NOMO-1 treated with DMSO at 0.1 percent for 48 hours (cell line): Measurements from ENCODE around the gene ACTL10.
A peak's percentile ranks its signal among the peaks of the same experiment; 100 is the strongest.
"Not testable (repeated sequence)": the region's sequence is repeated elsewhere in the genome, so short reads cannot be mapped to it uniquely, and the experiment has no call there.

Source experiments
- DNase-seq: peaks from one replicate; lab custom pipeline; 2025; ENCODE audit not compliant: unreplicated experiment; lab: John Stamatoyannopoulos, UW

Gene ACTL10

DNA sequence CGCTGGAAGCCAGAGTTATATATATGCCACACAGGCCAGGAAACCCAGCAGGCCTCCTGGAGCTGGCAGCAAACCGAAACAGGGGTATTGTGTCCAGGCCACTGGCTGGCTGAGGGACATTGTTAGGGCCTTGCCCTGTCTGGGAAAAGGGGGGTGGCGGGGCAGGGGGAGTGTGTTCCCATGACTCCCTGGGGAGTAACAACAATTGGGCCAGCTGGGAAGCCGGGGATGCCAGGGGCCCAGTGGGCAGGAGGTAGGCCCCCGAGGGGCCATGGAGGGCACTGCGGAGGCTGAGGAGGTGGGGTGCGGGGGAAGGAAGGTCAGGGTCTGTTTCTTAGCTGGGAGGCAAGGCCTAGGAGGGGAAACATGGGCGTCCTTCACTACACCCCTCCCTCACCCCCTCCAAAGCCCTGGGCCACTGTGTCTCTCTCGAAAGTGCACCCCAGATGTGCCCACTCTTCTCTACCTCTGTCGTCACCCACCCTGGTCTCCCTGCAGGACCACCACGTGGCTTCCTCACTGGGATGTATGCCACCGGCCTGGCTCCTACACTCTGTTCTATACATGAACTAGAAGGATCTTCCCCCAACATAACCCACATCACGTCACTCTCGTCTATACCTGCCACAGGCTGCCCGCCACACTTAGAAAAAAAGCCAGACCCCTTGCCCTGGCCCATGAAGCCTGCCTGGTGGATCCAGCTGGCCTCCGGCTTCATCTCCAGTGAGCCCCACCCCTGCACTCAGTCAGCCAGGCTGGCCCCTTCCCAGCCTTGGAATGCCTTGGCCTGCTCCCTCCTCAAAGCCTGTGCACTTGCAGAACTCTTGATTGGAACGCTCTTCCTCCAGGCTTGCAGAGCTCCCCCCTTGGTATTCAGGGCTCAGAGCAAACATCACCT is 27.2 kb downstream of the ACTL10 start:
- DNase-seq, result no peak

DNA sequence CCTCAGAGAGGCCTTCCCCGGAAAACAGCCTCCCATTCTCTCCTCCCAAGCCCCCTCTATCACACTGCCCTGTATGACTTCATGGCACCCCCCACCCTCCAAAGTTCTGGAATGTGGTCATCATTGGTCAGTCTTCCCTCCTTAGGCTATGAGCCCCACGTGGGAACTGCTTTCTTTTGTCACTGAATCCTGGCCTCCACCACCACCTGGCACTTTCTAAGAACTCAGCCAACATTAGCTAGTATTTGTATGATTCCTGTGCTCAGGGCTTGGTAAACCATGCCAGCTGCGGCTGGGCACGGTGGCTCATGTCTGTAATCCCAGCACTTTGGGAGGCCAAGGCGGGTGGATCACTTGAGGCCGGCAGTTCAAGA is 27.9 kb downstream of the ACTL10 start:
- DNase-seq, result no peak

DNA sequence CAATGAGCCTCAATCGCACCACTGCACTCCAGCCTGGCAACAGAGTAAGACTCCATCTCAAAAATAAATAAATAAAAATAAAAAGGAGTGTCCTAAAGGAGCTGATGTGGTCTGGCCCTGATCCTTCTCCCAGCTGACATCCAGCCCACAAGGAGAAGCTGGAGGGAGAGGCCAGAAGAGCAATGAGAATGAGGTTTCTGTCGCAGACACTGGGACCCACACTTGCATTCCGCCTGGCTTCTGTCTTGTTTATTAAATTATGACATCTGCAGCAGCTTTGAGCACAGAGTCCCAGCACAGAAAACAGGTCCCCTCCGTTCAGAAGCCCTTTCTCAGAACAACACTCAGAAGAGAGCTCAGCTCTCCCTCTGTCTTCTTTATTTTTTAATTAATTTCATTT is 29.7 kb downstream of the ACTL10 start:
- no peak for DNase-seq

DNA sequence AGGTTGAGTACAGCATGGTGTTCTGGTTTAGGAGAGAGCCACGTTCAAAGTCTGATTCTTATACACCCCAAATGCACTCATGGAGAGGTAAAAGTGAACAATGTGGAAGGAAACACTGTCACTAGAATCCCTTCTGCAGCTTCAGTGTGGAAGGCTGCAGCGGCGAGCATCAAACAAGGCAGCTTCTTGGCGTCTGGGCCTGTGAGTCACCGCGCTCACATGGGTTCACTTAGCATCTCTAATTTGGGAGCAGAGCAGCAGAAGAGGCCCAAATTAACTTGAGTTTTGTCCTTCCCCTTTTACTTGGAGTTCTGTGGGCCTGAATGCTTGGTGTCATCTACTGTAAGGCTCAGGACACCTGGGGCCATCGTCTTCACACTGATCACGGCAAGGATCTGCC is 30.4 kb downstream of the ACTL10 start:
- peak; percentile 66 for DNase-seq

DNA sequence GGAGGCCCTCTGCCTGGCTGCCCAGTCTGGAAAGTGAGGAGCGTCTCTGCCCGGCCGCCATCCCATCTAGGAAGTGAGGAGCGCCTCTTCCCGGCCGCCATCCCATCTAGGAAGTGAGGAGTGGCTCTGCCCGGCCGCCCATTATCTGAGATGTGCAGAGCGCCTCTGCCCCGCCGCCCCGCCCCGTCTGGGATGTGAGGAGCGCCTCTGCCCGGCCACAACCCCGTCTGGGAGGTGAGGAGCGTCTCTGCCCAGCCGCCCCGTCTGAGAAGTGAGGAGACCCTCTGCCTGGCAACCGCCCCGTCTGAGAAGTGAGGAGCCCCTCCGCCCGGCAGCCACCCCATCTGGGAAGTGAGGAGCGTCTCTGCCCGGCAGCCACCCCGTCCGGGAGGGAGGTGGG is 32.2 kb downstream of the ACTL10 start:
- DNase-seq, result not testable (repeated sequence)

DNA sequence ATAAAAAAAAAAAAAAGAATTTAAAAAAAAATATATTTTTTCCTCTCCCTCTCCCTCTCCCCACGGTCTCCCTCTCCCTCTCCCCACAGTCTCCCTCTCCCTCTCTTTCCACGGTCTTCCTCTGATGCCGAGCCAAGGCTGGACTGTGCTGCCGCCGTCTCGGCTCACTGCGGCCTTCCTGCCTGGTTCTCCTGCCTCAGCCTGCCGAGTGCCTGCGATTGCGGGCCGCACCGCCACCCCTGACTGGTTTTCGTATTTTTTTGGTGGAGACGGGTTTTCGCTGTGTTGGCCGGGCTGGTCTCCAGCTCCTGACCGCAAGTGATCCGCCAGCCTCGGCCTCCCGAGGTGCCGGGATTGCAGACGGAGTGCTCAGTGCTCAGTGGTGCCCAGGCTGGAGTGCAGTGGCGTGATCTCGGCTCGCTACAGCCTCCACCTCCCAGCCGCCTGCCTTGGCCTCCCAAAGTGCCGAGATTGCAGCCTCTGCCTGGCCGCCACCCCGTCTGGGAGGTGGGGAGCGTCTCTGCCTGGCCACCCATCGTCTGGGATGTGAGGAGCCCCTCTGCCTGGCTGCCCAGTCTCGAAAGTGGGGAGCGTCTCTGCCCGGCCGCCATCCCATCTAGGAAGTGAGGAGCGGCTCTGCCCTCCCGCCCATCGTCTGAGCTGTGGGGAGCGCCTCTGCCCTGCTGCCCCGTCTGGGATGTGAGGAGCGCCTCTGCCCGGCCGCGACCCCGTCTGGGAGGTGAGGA is 34.1 kb downstream of the ACTL10 start:
- not testable (repeated sequence) for DNase-seq

DNA sequence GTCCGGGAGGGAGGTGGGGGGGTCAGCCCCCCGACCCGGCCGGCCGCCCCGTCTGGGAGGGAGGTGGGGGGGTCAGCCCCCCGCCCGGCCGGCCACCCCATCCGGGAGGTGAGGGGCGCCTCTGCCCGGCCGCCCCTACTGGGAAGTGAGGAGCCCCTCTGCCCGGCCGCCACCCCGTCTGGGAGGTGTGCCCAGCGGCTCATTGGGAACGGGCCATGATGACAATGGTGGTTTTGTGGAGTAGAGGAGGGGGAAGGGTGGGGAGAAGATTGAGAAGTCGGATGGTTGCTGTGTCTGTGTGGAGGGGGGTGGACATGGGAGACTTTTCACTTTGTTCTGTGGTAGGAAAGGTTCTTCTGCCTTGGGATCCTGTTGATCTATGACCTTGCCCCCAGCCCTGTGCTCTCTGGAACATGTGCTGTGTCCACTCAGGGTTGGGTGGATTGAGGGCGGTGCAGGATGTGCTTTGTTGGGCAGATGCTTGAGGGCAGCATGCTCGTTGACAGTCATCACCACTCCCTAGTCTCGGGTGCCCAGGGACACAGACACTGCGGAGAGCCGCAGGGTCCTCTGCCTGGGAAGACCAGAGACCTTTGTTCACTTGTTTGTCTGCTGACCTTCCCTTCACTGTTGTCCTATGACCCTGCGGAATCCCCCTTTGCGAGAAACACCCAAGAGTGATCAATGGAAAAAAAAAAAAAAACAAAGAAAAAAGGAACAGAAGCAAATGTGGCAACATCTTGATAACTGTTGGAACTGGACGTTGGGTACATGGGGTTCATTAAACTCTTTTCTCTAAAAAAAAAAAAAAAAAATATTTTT is 35.1 kb downstream of the ACTL10 start:
- DNase-seq, result no peak

DNA sequence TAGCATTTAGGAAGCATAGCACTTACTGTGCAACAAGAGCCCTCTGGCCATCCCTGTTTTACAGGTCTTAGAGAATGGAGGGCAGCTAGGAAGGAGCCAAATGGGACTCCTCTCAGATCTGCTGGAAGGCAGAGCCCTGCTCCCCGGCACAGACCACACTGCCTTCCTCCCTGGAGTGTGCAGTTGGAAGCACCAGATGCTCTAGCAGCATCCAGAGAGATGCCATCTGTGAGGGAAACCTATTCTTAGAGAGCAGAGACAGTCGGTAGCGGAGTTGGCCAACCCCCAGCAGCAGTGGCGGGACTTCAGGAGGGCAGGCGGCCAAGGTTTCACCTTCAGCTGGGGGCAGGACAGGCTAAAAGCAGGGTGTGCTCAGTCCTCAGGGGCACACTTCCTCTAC is 36.1 kb downstream of the ACTL10 start:
- no peak for DNase-seq

DNA sequence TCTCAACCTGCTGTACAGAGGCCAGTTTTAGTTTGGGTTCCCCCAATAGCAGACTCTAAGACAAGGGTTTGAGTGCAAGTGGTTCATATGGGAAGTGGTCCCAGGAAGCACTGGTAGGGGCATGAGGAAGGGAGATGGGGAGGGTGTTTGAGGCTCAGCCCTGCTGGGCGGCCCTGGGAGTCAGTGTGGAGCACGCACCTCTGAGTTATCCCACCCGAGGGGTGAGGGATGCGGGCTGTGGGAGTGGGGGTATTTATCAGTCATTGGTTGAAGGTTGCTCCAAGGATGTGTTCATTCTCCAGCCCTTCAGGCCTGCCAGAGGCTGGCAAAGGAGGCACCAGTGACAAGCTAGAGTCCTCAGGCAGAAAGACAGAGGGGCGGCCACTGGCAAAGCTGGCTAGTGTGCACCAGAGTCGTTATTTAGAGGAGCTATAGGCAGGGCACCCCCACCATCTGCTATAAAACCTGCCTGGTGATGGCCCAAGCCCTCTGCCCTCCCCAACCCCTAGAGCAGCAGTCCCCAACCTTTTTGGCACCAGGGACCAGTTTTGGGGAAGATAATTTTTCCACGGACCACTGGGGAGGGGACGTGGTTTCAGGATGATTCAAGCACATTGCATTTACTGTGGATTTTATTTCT is 36.9 kb downstream of the ACTL10 start:
- DNase-seq, result no peak

DNA sequence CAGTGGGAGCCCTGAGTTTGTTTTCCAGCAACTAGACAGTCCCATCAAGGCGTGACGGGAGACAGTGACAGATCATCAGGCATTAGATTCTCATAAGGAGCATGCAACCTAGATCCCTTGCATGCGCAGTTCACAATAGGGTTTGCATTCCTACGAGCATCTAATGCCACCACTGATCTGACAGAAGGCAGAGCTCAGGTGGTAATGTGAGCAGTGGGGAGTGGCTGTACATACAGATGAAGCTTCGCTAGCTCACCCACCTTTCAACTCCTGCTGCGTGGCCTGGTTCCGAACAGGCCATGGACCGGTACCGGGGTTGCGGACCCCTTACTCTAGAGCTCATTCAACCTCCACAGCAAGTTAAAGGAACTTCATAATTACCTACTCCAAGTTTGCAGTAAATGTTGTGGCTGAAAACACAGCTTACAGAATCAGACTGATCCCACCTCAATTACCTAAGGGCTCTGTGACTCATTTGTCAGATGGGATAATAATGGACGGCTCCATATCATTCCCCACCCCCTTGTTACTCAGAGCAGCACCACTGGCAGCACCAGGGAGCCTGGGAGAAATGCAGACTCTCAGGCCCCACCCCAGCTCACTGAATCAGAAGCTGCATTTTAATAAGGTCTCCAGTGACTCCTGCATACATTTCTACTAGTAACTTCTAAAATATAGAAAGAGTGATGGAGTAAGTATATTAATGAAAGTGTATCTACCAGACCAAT is 37.6 kb downstream of the ACTL10 start:
- no peak for DNase-seq

DNA sequence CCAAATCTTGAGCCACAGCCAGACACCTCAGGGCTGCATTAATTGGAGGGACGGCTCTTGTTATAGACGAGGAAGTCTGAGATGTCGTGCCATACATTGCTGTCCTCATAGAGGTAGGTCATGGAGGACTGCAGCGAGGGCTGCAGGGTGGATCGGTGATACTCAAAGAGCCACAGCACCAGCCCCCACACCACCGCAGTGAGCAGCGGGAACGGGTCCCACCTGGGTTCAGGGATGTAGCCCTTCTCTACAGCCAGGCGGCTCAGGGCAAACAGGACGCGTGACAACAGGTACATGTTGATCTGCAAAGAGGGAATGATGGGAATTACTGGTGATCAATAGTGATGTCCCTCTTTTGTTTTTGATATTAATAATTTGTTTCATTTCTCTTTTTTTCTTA is 40.9 kb downstream of the ACTL10 start:
- no peak for DNase-seq

DNA sequence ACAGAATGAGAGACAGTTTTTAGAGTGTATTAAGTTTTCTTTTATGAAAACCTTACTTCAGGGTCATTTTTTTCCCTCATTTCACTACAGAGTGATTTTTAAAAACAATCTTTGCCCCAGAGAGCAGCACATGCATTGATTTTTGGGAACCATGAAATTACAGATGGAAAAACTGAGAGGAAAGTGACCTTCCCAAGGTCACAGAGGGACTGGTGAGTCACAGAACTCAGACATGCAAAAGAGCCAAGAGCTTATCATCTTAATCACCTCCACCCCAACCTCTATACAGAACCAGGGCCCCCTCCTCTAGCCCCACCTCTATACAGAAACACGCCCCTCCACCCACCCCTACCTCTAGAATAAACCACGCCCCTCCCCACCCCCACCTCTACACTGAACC is 42.7 kb downstream of the ACTL10 start:
- no peak for DNase-seq

DNA sequence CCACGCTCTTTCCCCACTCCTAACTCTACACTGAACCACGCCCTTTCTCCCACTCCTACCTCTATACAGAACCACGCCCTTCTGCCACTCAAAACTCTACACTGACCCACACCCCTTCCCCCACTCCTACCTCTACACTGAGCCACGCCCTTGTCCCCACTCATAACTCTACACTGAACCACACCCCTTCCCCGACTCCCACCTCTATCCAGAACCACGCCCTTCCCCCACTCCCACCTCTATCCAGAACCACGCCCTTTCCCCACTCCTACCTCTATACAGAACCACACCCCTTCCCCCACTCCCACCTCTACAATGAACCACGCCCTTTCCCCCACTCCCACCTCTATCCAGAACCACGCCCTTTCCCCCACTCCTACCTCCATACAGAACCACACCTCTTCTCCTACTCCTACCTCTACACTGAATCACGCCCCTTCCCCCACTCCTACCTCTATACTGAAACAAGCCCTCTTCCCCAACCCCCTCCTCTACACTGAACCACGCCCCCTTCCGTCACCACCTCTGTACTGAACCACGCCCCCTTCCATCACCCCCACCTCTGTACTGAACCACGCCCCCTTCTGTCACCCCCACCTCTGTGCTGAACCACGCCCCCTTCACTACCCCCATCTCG is 43.3 kb downstream of the ACTL10 start:
- DNase-seq, result no peak

DNA sequence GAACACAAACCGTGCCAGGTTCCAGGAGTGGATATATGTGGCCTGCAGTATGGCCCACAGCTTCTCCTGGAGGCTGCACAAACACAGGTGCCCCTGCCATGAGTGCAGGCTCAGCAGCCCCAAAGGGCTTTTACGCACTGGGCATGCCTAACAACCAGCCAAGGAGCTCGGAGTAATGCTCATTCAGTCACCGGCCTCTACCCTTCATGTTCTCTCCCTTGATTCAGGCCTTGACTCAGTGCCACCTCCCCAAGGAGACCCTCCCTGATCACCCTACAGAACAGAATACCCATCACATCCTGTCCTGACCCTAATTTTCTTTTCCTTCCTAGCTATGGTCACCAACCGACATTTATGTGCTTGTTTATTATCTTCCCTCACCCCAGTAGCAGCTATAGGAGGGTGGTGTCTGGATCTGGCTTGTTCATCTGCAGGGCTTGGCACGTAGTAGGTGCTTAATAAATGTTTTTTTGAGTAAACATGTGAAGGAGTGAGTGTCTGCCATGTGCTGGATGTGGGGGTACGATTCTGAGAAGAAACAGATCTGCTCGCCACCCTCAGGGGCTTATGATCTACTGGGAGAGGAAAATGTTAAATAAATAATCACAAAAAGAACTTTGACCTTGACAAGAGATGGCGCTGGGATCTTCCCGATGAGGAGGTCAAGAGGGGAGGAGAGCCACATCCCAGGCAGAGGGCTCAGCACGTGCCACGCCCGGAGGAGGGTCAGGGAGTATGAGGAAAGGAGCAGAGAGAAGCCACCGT is 44.1 kb downstream of the ACTL10 start:
- DNase-seq, result no peak

DNA sequence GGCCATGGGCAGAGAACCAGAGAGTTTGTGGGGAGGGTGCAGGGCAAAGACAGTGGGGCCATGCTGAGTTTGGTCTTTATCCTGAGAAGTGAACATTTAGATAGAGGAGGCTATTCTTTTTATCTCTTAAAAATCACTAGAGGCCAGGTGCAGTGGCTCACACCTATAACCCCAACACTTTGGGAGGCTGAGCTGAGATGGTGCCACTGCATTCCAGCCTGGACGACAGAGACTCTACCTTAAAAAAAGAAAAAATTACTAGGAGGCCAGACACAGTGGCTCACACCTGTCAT is 44.6 kb downstream of the ACTL10 start:
- no peak for DNase-seq

DNA sequence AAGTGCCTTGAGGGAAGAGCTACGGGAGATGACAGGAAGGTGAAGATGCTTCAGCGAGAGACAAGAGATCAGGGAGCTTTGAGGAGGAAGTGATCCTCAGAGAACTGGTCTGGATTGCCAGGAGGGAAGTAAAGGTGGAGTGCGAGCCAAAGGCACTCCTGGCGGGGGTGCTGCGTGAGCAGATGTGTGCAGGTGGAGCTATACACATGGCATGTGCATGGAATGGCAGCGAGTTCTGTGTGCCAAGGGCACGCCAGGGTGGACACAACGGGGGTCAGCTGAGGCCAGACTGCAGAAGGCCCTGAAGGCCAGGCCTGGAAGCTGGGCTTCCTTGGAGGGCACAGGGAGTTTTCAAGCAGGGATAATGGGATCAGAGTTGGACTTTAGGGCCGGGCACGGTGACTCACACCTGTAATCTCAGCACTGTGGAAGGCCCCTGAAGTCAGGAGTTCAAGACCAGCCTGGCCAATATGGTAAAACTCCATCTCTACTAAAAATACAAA is 47.2 kb downstream of the ACTL10 start:
- no peak for DNase-seq

DNA sequence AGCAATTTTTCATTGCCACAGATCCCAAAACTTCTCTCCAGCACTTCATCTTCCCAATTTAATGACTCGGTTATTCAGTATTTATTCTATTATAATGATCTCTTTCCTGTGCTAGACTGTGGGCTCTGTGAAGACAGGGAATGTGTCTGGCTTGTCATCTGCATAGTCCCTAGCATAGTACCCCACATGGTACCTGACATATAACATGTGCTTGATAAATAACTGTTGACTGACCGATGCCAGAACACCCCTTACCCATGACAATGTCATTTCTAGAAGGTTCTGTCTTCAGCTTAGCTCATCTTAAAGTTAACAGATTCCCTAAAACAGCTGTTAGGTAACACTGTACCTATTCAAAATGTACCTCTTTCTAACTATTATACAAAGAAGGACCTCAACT is 49.8 kb downstream of the ACTL10 start:
- no peak for DNase-seq
